HEK293 (cell line): Measurements from ENCODE around the gene SAMD4B.

ENCODE experiments used
- BCL11A ChIP-seq: fragments of 450-650 bp; formaldehyde crosslinking; IDR thresholded peaks from 2 replicates; pipeline ENCODE4 v1.5.1; 2016; ENCODE audit warnings: low read depth, missing biosample characterization, missing genetic modification characterization
- GFI1B ChIP-seq: fragments of 450-650 bp; formaldehyde crosslinking; IDR thresholded peaks from 2 replicates; pipeline ENCODE4 v1.5.1; 2016; ENCODE audit warnings: missing biosample characterization, missing genetic modification characterization
- MYNN ChIP-seq: fragments of 450-650 bp; formaldehyde crosslinking; IDR thresholded peaks from 2 replicates; pipeline ENCODE4 v1.5.1; 2016; ENCODE audit warnings: missing biosample characterization, missing genetic modification characterization, borderline replicate concordance
- OSR2 ChIP-seq: fragments of 450-650 bp; formaldehyde crosslinking; IDR thresholded peaks from 2 replicates; pipeline ENCODE4 v1.5.1; 2016; ENCODE audit warnings: missing biosample characterization, missing genetic modification characterization
- TCF7L2 ChIP-seq: IDR thresholded peaks from 2 replicates; pipeline ENCODE4 v1.6.1; 2011; ENCODE audit warnings: low read depth, mild to moderate bottlenecking, inconsistent platforms, low read length, moderate library complexity, borderline replicate concordance
- ZBTB17 ChIP-seq: fragments of 450-650 bp; formaldehyde crosslinking; IDR thresholded peaks from 2 replicates; pipeline ENCODE4 v1.5.1; 2016; ENCODE audit warnings: missing biosample characterization, missing genetic modification characterization
- ZFP37 ChIP-seq: fragments of 450-650 bp; formaldehyde crosslinking; IDR thresholded peaks from 2 replicates; pipeline ENCODE4 v1.5.1; 2016; ENCODE audit warnings: missing biosample characterization, missing genetic modification characterization
- ZNF140 ChIP-seq: fragments of 450-650 bp; formaldehyde crosslinking; IDR thresholded peaks from 2 replicates; pipeline ENCODE4 v1.5.1; 2016; ENCODE audit warnings: missing biosample characterization, missing genetic modification characterization
- ZNF23 ChIP-seq: fragments of 450-650 bp; formaldehyde crosslinking; IDR thresholded peaks from 2 replicates; pipeline ENCODE4 v1.5.1; 2016; ENCODE audit warnings: missing biosample characterization, missing genetic modification characterization, borderline replicate concordance
- ZNF302 ChIP-seq: fragments of 450-650 bp; formaldehyde crosslinking; IDR thresholded peaks from 2 replicates; pipeline ENCODE4 v1.5.1; 2016; ENCODE audit warnings: missing biosample characterization, missing genetic modification characterization, low read depth
- ZNF416 ChIP-seq: fragments of 450-650 bp; formaldehyde crosslinking; IDR thresholded peaks from 2 replicates; pipeline ENCODE4 v1.5.1; 2016; ENCODE audit warnings: missing biosample characterization, missing genetic modification characterization
- ZNF426 ChIP-seq: fragments of 450-650 bp; formaldehyde crosslinking; IDR thresholded peaks from 2 replicates; pipeline ENCODE4 v1.5.1; 2017; ENCODE audit warnings: missing biosample characterization, missing genetic modification characterization, mild to moderate bottlenecking, inconsistent platforms, moderate library complexity
- ZNF48 ChIP-seq: fragments of 450-650 bp; formaldehyde crosslinking; IDR thresholded peaks from 2 replicates; pipeline ENCODE4 v1.5.1; 2016; ENCODE audit warnings: missing biosample characterization, missing genetic modification characterization
- ZNF561 ChIP-seq: fragments of 450-650 bp; IDR thresholded peaks from 2 replicates; pipeline ENCODE4 v1.5.1; 2018; ENCODE audit warnings: missing biosample characterization, missing genetic modification characterization, borderline replicate concordance
- TF ChIP-seq, protein P1 (sequence below): fragments of 450-650 bp; formaldehyde crosslinking; conservative IDR thresholded peaks from 2 replicates; pipeline ENCODE4 v1.5.1; 2016; ENCODE audit warnings: low read depth, missing biosample characterization, missing genetic modification characterization
- TF ChIP-seq, protein P2 (sequence below): fragments of 450-650 bp; formaldehyde crosslinking; IDR thresholded peaks from 2 replicates; pipeline ENCODE4 v1.5.1; 2016; ENCODE audit warnings: missing biosample characterization, missing genetic modification characterization
- TF ChIP-seq, protein P3 (sequence below): fragments of 450-650 bp; formaldehyde crosslinking; conservative IDR thresholded peaks from 2 replicates; pipeline ENCODE4 v1.5.1; 2016; ENCODE audit warnings: low read depth, missing biosample characterization, missing genetic modification characterization
- TF ChIP-seq, protein P4 (sequence below): fragments of 450-650 bp; formaldehyde crosslinking; IDR thresholded peaks from 2 replicates; pipeline ENCODE4 v1.5.1; 2016; ENCODE audit warnings: missing biosample characterization, missing genetic modification characterization, borderline replicate concordance
- TF ChIP-seq, protein P5 (sequence below): fragments of 450-650 bp; formaldehyde crosslinking; optimal IDR thresholded peaks from 2 replicates; pipeline ENCODE3; 2016; ENCODE audit warnings: missing biosample characterization, mild to moderate bottlenecking, missing genetic modification characterization

Gene SAMD4B

DNA sequence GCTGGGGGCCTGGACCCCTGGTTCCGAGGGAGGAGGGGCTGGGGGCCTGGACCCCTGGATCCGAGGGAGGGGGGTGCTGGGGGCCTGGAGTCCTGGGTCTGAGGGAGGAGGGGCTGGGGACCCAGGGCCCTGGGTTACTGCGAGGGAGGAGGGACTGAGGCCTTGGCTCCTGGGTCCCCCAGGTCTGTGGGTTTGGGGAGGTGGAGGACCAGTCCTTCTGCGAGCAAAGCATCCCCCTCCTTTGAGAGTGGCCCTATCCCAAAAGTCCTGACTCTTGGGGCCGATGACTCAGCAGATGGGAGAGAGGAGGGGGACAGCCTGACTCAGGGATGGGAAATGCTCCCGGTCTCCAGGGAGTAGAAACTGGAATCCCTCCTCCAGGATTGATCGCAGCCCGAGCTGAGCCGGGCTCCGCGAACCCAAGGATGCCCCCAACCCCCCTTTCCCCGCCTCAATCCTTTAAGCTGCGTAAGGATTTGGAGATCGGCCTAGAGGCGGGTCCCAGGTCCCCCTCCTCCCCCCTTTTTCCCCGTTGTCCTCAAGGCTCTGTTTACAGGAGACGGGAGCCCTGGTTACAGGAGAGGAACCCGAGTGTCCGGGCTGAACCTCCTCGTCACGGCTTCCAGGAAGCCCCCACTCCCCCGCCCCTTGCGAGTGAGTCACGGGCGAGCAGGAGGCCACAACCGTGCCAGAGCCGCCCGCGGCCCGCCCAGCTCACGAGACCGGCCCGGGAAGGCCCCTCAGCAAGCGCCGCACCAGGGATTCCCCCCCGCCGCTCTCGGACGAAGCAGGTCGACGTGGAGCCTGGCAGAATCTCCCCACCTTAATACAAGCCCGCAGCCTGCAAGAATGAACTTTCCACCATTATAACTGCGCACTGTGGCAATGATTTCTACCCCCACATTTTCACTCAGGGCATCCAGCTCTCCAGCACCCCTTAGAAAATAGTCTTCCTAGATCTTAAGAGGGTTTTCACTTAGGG lies 61.4 kb downstream of the SAMD4B start (continued):
- TF ChIP-seq ZNF302 (tag by site-specific recombination) (no peak), MYNN (tag by site-specific recombination) (peak; percentile 90), ZNF48 (no peak), ZFP37 (tag by site-specific recombination) (peak; percentile 88; the same call in 1 of the 2 replicates), ZNF23 (tag by site-specific recombination) (no peak), ZNF426 (tag by site-specific recombination) (no peak), BCL11A (tag by site-specific recombination) (peak; percentile 82; the same call in 1 of the 2 replicates), OSR2 (tag by site-specific recombination) (peak; percentile 45), ZNF140 (tag by site-specific recombination) (no peak), ZNF416 (tag by site-specific recombination) (no peak), ZNF561 (tag by site-specific recombination) (peak; percentile 77; the same call in 1 of the 2 replicates), GFI1B (0 out of 2 replicates have a peak, but pooled peaks have one; percentile 12), TCF7L2 (no peak), ZBTB17 (tag by site-specific recombination) (peak; percentile 97)
- TF ChIP-seq, protein P1, sequence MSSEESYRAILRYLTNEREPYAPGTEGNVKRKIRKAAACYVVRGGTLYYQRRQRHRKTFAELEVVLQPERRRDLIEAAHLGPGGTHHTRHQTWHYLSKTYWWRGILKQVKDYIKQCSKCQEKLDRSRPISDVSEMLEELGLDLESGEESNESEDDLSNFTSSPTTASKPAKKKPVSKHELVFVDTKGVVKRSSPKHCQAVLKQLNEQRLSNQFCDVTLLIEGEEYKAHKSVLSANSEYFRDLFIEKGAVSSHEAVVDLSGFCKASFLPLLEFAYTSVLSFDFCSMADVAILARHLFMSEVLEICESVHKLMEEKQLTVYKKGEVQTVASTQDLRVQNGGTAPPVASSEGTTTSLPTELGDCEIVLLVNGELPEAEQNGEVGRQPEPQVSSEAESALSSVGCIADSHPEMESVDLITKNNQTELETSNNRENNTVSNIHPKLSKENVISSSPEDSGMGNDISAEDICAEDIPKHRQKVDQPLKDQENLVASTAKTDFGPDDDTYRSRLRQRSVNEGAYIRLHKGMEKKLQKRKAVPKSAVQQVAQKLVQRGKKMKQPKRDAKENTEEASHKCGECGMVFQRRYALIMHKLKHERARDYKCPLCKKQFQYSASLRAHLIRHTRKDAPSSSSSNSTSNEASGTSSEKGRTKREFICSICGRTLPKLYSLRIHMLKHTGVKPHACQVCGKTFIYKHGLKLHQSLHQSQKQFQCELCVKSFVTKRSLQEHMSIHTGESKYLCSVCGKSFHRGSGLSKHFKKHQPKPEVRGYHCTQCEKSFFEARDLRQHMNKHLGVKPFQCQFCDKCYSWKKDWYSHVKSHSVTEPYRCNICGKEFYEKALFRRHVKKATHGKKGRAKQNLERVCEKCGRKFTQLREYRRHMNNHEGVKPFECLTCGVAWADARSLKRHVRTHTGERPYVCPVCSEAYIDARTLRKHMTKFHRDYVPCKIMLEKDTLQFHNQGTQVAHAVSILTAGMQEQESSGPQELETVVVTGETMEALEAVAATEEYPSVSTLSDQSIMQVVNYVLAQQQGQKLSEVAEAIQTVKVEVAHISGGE (tag by site-specific recombination), result no peak; the same call in 1 of the 2 replicates
- TF ChIP-seq, protein P2, sequence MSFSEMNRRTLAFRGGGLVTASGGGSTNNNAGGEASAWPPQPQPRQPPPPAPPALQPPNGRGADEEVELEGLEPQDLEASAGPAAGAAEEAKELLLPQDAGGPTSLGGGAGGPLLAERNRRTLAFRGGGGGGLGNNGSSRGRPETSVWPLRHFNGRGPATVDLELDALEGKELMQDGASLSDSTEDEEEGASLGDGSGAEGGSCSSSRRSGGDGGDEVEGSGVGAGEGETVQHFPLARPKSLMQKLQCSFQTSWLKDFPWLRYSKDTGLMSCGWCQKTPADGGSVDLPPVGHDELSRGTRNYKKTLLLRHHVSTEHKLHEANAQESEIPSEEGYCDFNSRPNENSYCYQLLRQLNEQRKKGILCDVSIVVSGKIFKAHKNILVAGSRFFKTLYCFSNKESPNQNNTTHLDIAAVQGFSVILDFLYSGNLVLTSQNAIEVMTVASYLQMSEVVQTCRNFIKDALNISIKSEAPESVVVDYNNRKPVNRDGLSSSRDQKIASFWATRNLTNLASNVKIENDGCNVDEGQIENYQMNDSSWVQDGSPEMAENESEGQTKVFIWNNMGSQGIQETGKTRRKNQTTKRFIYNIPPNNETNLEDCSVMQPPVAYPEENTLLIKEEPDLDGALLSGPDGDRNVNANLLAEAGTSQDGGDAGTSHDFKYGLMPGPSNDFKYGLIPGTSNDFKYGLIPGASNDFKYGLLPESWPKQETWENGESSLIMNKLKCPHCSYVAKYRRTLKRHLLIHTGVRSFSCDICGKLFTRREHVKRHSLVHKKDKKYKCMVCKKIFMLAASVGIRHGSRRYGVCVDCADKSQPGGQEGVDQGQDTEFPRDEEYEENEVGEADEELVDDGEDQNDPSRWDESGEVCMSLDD (tag by site-specific recombination), result peak; percentile 87; the same call in 1 of the 2 replicates
- TF ChIP-seq, protein P3, sequence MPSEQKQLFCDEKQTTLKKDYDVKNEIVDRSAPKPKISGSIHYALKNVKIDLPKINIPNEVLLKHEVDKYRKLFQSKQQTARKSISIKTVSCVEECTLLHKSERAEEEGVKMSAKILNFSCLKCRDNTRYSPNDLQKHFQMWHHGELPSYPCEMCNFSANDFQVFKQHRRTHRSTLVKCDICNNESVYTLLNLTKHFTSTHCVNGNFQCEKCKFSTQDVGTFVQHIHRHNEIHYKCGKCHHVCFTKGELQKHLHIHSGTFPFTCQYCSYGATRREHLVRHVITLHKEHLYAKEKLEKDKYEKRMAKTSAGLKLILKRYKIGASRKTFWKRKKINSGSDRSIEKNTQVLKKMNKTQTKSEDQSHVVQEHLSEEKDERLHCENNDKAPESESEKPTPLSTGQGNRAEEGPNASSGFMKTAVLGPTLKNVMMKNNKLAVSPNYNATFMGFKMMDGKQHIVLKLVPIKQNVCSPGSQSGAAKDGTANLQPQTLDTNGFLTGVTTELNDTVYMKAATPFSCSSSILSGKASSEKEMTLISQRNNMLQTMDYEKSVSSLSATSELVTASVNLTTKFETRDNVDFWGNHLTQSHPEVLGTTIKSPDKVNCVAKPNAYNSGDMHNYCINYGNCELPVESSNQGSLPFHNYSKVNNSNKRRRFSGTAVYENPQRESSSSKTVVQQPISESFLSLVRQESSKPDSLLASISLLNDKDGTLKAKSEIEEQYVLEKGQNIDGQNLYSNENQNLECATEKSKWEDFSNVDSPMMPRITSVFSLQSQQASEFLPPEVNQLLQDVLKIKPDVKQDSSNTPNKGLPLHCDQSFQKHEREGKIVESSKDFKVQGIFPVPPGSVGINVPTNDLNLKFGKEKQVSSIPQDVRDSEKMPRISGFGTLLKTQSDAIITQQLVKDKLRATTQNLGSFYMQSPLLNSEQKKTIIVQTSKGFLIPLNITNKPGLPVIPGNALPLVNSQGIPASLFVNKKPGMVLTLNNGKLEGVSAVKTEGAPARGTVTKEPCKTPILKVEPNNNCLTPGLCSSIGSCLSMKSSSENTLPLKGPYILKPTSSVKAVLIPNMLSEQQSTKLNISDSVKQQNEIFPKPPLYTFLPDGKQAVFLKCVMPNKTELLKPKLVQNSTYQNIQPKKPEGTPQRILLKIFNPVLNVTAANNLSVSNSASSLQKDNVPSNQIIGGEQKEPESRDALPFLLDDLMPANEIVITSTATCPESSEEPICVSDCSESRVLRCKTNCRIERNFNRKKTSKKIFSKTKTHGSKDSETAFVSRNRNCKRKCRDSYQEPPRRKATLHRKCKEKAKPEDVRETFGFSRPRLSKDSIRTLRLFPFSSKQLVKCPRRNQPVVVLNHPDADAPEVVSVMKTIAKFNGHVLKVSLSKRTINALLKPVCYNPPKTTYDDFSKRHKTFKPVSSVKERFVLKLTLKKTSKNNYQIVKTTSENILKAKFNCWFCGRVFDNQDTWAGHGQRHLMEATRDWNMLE (tag by site-specific recombination), result no peak
- TF ChIP-seq, protein P4, sequence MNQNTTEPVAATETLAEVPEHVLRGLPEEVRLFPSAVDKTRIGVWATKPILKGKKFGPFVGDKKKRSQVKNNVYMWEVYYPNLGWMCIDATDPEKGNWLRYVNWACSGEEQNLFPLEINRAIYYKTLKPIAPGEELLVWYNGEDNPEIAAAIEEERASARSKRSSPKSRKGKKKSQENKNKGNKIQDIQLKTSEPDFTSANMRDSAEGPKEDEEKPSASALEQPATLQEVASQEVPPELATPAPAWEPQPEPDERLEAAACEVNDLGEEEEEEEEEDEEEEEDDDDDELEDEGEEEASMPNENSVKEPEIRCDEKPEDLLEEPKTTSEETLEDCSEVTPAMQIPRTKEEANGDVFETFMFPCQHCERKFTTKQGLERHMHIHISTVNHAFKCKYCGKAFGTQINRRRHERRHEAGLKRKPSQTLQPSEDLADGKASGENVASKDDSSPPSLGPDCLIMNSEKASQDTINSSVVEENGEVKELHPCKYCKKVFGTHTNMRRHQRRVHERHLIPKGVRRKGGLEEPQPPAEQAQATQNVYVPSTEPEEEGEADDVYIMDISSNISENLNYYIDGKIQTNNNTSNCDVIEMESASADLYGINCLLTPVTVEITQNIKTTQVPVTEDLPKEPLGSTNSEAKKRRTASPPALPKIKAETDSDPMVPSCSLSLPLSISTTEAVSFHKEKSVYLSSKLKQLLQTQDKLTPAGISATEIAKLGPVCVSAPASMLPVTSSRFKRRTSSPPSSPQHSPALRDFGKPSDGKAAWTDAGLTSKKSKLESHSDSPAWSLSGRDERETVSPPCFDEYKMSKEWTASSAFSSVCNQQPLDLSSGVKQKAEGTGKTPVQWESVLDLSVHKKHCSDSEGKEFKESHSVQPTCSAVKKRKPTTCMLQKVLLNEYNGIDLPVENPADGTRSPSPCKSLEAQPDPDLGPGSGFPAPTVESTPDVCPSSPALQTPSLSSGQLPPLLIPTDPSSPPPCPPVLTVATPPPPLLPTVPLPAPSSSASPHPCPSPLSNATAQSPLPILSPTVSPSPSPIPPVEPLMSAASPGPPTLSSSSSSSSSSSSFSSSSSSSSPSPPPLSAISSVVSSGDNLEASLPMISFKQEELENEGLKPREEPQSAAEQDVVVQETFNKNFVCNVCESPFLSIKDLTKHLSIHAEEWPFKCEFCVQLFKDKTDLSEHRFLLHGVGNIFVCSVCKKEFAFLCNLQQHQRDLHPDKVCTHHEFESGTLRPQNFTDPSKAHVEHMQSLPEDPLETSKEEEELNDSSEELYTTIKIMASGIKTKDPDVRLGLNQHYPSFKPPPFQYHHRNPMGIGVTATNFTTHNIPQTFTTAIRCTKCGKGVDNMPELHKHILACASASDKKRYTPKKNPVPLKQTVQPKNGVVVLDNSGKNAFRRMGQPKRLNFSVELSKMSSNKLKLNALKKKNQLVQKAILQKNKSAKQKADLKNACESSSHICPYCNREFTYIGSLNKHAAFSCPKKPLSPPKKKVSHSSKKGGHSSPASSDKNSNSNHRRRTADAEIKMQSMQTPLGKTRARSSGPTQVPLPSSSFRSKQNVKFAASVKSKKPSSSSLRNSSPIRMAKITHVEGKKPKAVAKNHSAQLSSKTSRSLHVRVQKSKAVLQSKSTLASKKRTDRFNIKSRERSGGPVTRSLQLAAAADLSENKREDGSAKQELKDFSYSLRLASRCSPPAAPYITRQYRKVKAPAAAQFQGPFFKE (tag by site-specific recombination), result no peak
- TF ChIP-seq, protein P5, sequence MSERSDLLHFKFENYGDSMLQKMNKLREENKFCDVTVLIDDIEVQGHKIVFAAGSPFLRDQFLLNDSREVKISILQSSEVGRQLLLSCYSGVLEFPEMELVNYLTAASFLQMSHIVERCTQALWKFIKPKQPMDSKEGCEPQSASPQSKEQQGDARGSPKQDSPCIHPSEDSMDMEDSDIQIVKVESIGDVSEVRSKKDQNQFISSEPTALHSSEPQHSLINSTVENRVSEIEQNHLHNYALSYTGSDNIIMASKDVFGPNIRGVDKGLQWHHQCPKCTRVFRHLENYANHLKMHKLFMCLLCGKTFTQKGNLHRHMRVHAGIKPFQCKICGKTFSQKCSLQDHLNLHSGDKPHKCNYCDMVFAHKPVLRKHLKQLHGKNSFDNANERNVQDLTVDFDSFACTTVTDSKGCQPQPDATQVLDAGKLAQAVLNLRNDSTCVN (tag by site-specific recombination), result peak; percentile 74
